Ascending aorta (tissue), 2 donors: ENCODE results near the gene PGLYRP1. TPM values are rescaled to one million over a fixed set of nuclear protein-coding genes. Genes with fewer than 3 reads are reported as not detected.

Experiments
- DNase-seq, 2 donors: peaks; one replicate each; pipeline ENCODE4 v3.0.0-alpha.2; 2019; ENCODE audit warnings: low spot score in 2 of 2
- H3K27ac ChIP-seq, 2 donors: fragments of 200-600 bp; sonication (generic); one replicate each; pipeline ENCODE4 v1.5.1; 2016 to 2017; ENCODE audit warnings: mild to moderate bottlenecking in 1 of 2
- H3K27me3 ChIP-seq: fragments of 200-600 bp; sonication (generic); one replicate; pipeline ENCODE4 v1.5.1; 2017
- H3K36me3 ChIP-seq, 2 donors: fragments of 200-600 bp; sonication (generic); one replicate each; pipeline ENCODE4 v1.5.1; 2016
- H3K4me1 ChIP-seq, 2 donors: fragments of 200-600 bp; sonication (generic); one replicate each; pipeline ENCODE4 v1.5.1; 2016 to 2017; ENCODE audit warnings: mild to moderate bottlenecking in 1 of 2
- H3K4me3 ChIP-seq, 2 donors: fragments of 200-600 bp; sonication (generic); one replicate each; pipeline ENCODE4 v1.5.1; 2016 to 2017; ENCODE audit warnings: mild to moderate bottlenecking in 1 of 2
- H3K9me3 ChIP-seq, 2 donors: fragments of 200-600 bp; sonication (generic); one replicate each; pipeline ENCODE4 v1.5.1; 2016
- intact Hi-C: fragments of 100-400 bp; cut with DNase I; formaldehyde crosslinking; loops from one replicate; pipeline ENCODE4 v1.15.1; 2023
- total RNA-seq: library from RNA; depleted of rRNA; stranded (reverse); fragments of >200 nt; gene quantifications from one replicate; pipeline ENCODE4 v1.1.0, GENCODE V29; 2016
- TF ChIP-seq, protein P1 (sequence below), 3 experiments: fragments of 200-600 bp in 2 of 3; fragments of 450-650 bp in 1 of 3; sonication (generic) in 2 of 3; IDR thresholded peaks; one replicate each; pipeline ENCODE4 v1.5.1; 2016 to 2019; ENCODE audit warnings: antibody characterized with exemption in 3 of 3, mild to moderate bottlenecking in 1 of 3, moderate library complexity in 1 of 3

Gene PGLYRP1
- total RNA-seq, 1 donor from 2014 or later = not detected

DNA sequence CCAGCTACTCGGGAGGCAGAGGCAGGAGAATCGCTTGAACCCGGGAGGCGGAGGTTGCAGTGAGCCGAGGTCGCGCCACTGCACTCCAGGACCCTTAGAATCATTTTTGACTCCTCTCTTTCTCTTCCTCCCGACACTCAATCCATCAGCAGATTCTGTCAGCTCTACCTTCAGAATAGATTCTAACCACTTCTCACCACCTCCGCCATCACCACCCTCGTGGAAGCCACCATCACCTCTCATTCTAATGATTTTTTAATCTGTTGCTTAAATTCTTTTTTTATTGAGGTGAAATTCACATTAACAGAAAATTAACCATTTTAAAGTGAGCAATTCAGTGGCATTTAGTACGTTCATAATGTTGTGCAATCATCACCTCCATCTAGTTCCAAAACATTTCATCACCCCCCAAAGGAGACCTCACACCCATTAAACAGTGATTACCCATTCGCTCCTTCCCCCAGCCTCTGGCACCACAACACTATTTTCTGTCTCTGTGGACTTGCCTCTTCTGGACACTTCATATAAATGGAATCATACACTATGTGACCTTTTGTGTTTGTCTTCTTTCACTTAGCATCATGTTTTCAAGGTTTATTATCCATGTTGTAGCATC, 32.6 kb downstream of the PGLYRP1 start:
- H3K27me3 ChIP-seq = no peaks in the 10 kb centered on the region
- H3K27ac ChIP-seq = no peak overlapping the region
- TF ChIP-seq, protein P1, sequence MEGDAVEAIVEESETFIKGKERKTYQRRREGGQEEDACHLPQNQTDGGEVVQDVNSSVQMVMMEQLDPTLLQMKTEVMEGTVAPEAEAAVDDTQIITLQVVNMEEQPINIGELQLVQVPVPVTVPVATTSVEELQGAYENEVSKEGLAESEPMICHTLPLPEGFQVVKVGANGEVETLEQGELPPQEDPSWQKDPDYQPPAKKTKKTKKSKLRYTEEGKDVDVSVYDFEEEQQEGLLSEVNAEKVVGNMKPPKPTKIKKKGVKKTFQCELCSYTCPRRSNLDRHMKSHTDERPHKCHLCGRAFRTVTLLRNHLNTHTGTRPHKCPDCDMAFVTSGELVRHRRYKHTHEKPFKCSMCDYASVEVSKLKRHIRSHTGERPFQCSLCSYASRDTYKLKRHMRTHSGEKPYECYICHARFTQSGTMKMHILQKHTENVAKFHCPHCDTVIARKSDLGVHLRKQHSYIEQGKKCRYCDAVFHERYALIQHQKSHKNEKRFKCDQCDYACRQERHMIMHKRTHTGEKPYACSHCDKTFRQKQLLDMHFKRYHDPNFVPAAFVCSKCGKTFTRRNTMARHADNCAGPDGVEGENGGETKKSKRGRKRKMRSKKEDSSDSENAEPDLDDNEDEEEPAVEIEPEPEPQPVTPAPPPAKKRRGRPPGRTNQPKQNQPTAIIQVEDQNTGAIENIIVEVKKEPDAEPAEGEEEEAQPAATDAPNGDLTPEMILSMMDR (IDR thresholded peaks at IDR 0.05) = no peak
- H3K36me3 ChIP-seq = no peaks in the 10 kb centered on the region
- H3K4me1 ChIP-seq = peaks cover 0 to 3% of the 10 kb centered on the region in 2 donors
- intact Hi-C loops = loop anchor here (10.0 kb wide), 1 partner anchor 405 kb away; the partner anchor contains the start of gene OPA3
- H3K4me3 ChIP-seq = no peak overlapping the region
- no peak for DNase-seq
- no peaks in the 10 kb centered on the region for H3K9me3 ChIP-seq

DNA sequence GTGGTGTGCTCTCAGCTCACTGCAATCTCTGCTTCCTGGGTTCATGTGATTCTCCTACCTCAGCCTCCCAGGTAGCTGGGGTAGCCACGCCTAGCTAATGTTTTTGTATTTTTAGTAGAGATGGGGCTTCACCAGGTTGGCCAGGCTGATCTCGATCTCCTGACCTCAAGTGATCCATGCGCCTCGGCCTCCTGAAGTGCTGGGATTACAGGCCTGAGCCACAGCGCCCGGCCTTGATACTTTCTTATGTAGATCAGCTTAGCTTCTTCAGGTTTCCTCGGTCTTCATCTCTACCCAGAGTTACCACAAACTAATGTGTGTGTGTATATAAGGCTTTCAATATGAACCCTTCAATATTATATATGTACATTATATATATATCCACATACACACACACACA, 37.5 kb downstream of the PGLYRP1 start:
- DNase-seq = no peak
- Histone ChIP-seq H3K4me1 (no peaks in the 10 kb centered on the region), H3K27me3 (no peaks in the 10 kb centered on the region), H3K36me3 (no peaks in the 10 kb centered on the region), H3K9me3 (no peaks in the 10 kb centered on the region), H3K4me3 (no peak overlapping the region), H3K27ac (no peak overlapping the region)
- intact Hi-C loops = no loop called here
- TF ChIP-seq, protein P1 (IDR thresholded peaks at IDR 0.05) = no peak

DNA sequence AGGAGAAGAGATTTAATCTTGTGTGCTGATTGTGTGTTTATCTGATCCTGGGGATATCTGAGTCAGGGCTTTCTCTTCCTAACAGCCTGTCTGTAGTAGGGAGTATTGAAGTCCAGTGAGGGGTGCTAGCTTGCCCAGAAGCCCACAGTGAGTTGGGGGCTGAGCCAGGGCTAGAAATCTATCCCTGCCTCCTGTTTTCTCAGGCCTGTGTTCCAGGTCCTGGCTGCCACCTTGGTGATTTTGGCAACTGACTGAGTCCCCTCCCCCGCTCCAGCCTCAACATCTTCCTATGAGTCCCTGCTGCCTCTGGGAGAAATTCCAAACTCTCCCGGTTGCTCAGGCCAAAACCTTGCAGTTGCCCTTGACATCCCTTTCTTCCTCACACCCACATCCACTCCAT, 41.5 kb downstream of the PGLYRP1 start:
- H3K9me3 ChIP-seq = no peaks in the 10 kb centered on the region
- intact Hi-C loops = no loop called here
- no peaks in the 10 kb centered on the region for H3K27me3 ChIP-seq
- TF ChIP-seq, protein P1 (IDR thresholded peaks at IDR 0.05) = no peak
- no peaks in the 10 kb centered on the region for H3K4me1 ChIP-seq
- no peak for DNase-seq
- no peak overlapping the region for H3K27ac ChIP-seq
- H3K4me3 ChIP-seq = no peak overlapping the region
- no peaks in the 10 kb centered on the region for H3K36me3 ChIP-seq

DNA sequence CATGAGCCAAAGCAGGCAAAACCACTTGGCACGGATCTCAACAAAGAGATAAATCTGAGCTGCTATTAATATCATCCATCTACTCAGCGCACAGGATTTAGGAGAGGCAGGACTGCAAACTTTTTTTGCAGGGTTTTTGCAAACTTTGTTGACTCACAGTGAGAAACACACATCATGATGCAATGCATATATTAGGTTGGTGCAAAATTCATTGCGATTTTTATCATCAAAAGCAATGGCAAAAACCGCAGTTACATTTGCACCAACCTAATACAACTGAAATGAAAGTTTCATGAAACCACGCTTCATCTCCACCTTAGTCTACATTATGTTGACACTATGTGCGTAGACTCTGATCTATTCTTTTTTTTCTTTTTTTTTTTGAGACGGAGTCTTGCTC, 44.7 kb downstream of the PGLYRP1 start:
- no peak overlapping the region for H3K4me3 ChIP-seq
- H3K9me3 ChIP-seq = no peaks in the 10 kb centered on the region
- DNase-seq = no peak
- no peak overlapping the region for H3K27ac ChIP-seq
- H3K36me3 ChIP-seq = no peaks in the 10 kb centered on the region
- intact Hi-C loops = no loop called here
- no peaks in the 10 kb centered on the region for H3K4me1 ChIP-seq
- TF ChIP-seq, protein P1 (IDR thresholded peaks at IDR 0.05) = no peak
- peaks cover 9% of the 10 kb centered on the region for H3K27me3 ChIP-seq

DNA sequence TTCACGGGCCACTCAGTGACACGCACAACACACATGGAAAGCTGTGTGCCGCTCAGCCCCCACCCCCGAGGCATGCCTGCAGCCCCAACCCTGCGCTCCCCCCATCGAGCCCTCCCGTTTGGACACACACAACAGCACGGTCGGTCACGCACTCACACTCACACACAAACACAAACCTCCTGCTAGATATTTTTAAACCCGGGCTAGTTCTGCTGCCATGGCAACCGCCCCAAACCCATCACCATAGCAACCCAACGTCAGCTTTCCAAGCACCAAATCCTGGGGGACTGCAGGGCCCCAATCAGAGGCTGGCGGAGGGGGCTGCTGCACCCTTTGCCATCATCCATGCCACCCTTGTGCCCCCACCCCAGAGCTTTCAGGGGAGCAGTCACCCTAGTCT, 46.7 kb downstream of the PGLYRP1 start:
- no peaks in the 10 kb centered on the region for H3K36me3 ChIP-seq
- H3K4me1 ChIP-seq = peaks cover 0 to 2% of the 10 kb centered on the region in 2 donors
- H3K27ac ChIP-seq = no peak overlapping the region
- TF ChIP-seq, protein P1 (IDR thresholded peaks at IDR 0.05) = no peak
- no peak for DNase-seq
- no peaks in the 10 kb centered on the region for H3K9me3 ChIP-seq
- H3K4me3 ChIP-seq = no peak overlapping the region
- peaks cover 16% of the 10 kb centered on the region for H3K27me3 ChIP-seq
- intact Hi-C loops = no loop called here
